Astrocyte (in vitro differentiated cells and primary cell): ENCODE measurements around the gene FAM149B1.

Experiments
- EZH2 ChIP-seq: IDR thresholded peaks from 2 replicates; pipeline ENCODE4 v1.6.1; 2012; ENCODE audit warnings: mild to moderate bottlenecking, low read length, inconsistent platforms; ENCODE audit not compliant: insufficient read depth
- TF ChIP-seq, protein P1 (sequence below): IDR thresholded peaks from 2 replicates; pipeline ENCODE4 v1.5.1; 2011; ENCODE audit warnings: low read depth, mild to moderate bottlenecking, inconsistent platforms, low read length, moderate library complexity; ENCODE audit not compliant: insufficient read depth

DNA sequence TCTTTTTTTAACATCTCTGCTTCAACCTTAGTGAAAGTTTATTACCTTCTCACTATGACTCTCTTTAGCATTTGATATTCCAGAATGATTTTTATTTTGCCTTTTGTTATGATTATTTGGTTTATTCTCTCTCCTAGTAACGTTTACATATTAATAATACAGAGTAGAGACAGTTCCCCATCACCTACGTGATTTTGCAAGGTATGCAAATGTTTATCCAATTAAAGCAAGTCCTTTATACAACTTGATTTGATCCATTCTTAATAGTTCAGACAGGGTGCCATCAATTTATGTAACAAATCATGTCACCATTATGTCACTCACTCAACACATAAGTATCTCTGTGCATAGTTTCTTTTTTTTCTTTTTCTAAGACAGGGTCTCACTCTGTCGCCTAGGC lies 26.3 kb upstream of the FAM149B1 start:
- TF ChIP-seq, protein P1, sequence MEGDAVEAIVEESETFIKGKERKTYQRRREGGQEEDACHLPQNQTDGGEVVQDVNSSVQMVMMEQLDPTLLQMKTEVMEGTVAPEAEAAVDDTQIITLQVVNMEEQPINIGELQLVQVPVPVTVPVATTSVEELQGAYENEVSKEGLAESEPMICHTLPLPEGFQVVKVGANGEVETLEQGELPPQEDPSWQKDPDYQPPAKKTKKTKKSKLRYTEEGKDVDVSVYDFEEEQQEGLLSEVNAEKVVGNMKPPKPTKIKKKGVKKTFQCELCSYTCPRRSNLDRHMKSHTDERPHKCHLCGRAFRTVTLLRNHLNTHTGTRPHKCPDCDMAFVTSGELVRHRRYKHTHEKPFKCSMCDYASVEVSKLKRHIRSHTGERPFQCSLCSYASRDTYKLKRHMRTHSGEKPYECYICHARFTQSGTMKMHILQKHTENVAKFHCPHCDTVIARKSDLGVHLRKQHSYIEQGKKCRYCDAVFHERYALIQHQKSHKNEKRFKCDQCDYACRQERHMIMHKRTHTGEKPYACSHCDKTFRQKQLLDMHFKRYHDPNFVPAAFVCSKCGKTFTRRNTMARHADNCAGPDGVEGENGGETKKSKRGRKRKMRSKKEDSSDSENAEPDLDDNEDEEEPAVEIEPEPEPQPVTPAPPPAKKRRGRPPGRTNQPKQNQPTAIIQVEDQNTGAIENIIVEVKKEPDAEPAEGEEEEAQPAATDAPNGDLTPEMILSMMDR = no peak
- TF ChIP-seq EZH2 = no peak
